Tibial artery (tissue), 4 donors: ENCODE measurements around the gene FBXO10.

Source experiments
- DNase-seq, 2 donors: peaks; one replicate each; pipeline ENCODE4 v3.0.0-alpha.2; 2019
- H3K27ac ChIP-seq, 2 donors: fragments of 200-600 bp; sonication (generic) in 1 of 2; 1 replicate in 1 of 2; 2 replicates in 1 of 2; pipeline ENCODE4 v1.5.1; 2018 to 2019; ENCODE audit warnings: mild to moderate bottlenecking in 1 of 2
- H3K27me3 ChIP-seq, 2 donors: fragments of 200-600 bp; sonication (generic) in 1 of 2; one replicate each; pipeline versions ENCODE4 v1.5.1 to v1.6.0; 2016 to 2019
- H3K36me3 ChIP-seq, 3 donors: fragments of 200-600 bp; sonication (generic) in 2 of 3; one replicate each; pipeline ENCODE4 v1.5.1; 2016 to 2019; ENCODE audit warnings: mild to moderate bottlenecking in 2 of 3
- H3K4me1 ChIP-seq, 4 donors: fragments of 200-600 bp; sonication (generic) in 2 of 4; 1 replicate in 3 of 4; 2 replicates in 1 of 4; pipeline ENCODE4 v1.5.1; 2016 to 2019
- H3K4me3 ChIP-seq, 2 donors: fragments of 200-600 bp; sonication (generic) in 1 of 2; 1 replicate in 1 of 2; 2 replicates in 1 of 2; pipeline ENCODE4 v1.5.1; 2018 to 2019; ENCODE audit warnings: mild to moderate bottlenecking in 2 of 2
- H3K9me3 ChIP-seq, 3 donors: fragments of 200-600 bp; sonication (generic) in 1 of 3; one replicate each; pipeline ENCODE4 v1.5.1; 2016 to 2019
- intact Hi-C: fragments of 100-400 bp; cut with DNase I; formaldehyde crosslinking; loops from one replicate; pipeline ENCODE4 v1.15.0; 2023; ENCODE audit warnings: low total_unique reads
- TF ChIP-seq, protein P1 (sequence below), 2 experiments: fragments of 200-600 bp in 1 of 2; fragments of 450-650 bp in 1 of 2; IDR thresholded peaks; one replicate each; pipeline ENCODE4 v1.5.1; 2017 to 2019; ENCODE audit warnings: antibody characterized with exemption in 2 of 2, mild to moderate bottlenecking in 1 of 2, moderate library complexity in 1 of 2

The FBXO10 gene

DNA sequence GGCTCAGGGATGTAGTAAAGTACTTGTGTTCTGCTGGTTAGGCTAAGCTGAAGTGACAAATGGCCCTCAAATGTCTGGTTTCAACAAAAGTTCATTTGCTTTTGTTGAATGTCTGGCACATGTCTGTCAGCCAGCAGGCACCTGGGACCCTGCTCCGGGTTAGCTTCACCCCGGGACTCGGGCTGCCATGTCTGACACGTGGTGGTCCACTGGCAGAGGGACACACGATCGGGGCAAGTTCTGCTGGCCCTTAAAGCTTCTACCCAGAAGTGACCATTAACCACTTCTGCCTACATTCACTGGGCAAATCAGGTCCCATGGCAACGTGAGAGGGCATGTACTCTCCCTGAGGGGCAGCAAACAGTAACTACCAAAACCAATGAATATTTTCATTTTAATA lies 66.6 kb downstream of the FBXO10 start:
- TF ChIP-seq, protein P1, sequence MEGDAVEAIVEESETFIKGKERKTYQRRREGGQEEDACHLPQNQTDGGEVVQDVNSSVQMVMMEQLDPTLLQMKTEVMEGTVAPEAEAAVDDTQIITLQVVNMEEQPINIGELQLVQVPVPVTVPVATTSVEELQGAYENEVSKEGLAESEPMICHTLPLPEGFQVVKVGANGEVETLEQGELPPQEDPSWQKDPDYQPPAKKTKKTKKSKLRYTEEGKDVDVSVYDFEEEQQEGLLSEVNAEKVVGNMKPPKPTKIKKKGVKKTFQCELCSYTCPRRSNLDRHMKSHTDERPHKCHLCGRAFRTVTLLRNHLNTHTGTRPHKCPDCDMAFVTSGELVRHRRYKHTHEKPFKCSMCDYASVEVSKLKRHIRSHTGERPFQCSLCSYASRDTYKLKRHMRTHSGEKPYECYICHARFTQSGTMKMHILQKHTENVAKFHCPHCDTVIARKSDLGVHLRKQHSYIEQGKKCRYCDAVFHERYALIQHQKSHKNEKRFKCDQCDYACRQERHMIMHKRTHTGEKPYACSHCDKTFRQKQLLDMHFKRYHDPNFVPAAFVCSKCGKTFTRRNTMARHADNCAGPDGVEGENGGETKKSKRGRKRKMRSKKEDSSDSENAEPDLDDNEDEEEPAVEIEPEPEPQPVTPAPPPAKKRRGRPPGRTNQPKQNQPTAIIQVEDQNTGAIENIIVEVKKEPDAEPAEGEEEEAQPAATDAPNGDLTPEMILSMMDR (IDR thresholded peaks at IDR 0.05) = no peak
- intact Hi-C loops = no loop called here
- H3K27me3 ChIP-seq = no peaks in the 10 kb centered on the region
- no peak for DNase-seq
- H3K27ac ChIP-seq = no peak overlapping the region
- H3K4me3 ChIP-seq = no peak overlapping the region
- no peaks in the 10 kb centered on the region for H3K4me1 ChIP-seq
- H3K36me3 ChIP-seq = peaks cover 0 to 67% (median 33%) of the 10 kb centered on the region in 3 donors
- H3K9me3 ChIP-seq = no peaks in the 10 kb centered on the region

DNA sequence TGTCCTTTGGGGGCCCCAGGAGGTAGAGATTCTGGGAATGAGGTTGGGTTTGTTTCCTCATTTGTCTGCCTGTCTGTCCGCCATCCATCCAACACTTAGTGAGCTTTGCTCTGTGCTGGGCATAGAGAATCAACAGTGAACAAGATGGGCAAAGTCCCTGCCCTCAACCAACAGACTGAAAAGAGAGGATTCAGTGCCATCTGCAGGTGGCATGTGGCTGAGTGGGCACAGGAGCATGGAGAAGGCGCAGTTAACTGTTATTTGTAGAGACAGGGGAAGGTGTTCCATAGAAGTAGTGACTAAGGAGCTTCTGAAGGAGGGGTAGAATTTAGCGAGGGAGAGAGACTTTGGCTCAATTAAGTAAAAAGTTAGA lies 67.4 kb downstream of the FBXO10 start:
- TF ChIP-seq, protein P1 (IDR thresholded peaks at IDR 0.05) = peak in 1 of 2 experiments; percentile 4
- Histone ChIP-seq H3K36me3 (peaks cover 1 to 72% (median 36%) of the 10 kb centered on the region in 3 donors), H3K27me3 (no peaks in the 10 kb centered on the region), H3K27ac (no peak overlapping the region), H3K4me1 (no peaks in the 10 kb centered on the region), H3K4me3 (no peak overlapping the region), H3K9me3 (no peaks in the 10 kb centered on the region)
- DNase-seq = no peak
- intact Hi-C loops = no loop called here

DNA sequence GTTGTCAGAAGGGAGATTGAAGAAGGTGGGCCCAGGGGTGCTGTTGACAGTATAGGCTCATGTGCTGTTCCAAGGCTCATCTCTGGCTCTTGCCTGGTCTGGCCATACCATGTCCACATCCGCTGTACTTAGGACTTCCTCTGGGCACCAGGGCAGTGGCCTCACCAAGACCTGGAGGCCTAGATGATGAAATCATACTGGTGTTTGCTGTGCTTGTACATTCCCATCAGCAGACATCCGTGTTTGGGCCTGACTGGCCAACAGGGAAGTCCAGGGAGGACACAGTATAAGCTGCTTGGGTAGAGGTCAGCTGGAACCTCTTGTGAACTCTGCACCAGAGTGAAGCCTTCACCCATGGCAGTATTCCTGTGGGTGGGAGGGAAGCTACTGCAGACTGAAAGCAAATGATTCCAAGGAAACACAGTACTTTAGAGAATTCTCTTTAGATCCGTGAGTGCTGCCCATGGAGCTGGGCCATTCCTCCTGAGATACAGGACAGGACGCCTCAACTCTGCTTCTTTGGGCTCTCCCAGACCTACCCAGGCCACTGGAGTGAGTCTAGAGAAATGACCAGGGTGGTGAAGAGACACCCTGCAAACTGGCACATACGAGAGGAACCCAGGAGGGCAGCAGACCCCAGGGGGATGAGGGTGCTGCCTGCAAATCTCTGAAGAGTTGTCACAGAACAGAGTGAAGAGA lies 67.9 kb downstream of the FBXO10 start:
- TF ChIP-seq, protein P1 (IDR thresholded peaks at IDR 0.05) = no peak
- no peaks in the 10 kb centered on the region for H3K9me3 ChIP-seq
- no peak overlapping the region for H3K27ac ChIP-seq
- intact Hi-C loops = no loop called here
- no peaks in the 10 kb centered on the region for H3K4me1 ChIP-seq
- no peak for DNase-seq
- H3K4me3 ChIP-seq = no peak overlapping the region
- H3K27me3 ChIP-seq = no peaks in the 10 kb centered on the region
- H3K36me3 ChIP-seq = peaks cover 7 to 77% (median 41%) of the 10 kb centered on the region in 3 donors

DNA sequence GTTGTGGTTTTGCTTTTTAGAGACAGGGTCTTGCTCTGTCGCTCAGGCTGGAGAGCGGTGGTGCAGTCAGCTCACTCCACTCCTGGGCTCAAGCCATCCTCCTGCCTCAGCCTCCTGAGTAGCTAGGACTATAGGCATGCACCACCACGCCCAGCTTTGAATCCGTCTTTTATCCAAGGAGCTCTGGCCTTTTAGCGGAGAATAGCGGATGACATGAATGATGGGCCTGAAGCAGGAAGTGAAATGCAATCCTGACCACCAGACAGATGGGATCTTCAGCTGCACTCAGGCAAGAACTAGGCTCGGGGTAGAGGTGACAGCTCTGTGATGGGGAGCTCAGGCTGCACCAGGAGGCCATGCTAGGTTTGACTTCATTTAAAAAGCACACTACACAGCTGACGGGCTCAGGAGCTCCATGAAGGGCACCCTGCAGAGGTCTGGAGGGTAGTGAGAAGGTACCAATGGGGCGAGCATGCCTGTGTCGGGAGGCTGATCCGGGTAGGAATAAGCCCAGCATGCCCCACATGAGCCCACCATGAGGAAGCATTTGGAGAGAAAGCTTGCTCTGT lies 68.5 kb downstream of the FBXO10 start:
- H3K4me1 ChIP-seq = no peaks in the 10 kb centered on the region
- intact Hi-C loops = no loop called here
- no peak overlapping the region for H3K4me3 ChIP-seq

DNA sequence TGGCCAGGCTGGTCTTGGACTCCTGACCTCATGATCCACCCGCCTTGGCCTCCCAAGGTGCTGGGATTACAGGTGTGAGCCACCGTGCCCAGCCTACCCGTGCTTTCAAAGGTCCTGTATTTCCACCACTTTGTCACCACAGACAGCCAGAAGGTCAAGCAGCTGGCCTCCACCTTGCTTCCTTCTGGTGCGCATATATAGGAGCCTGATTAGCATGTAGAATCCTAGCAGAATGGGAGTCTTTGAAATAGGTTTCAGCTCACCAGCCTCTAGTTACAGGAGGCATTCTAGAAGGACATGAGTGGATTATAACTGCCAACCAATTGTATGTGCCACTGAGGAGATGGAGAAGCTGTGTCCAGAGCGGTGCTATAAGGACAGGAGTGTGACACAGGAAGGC lies 71.6 kb downstream of the FBXO10 start:
- Histone ChIP-seq H3K4me1 (no peaks in the 10 kb centered on the region), H3K4me3 (no peak overlapping the region), H3K27ac (no peak overlapping the region), H3K36me3 (peaks cover 34 to 86% (median 70%) of the 10 kb centered on the region in 3 donors), H3K27me3 (no peaks in the 10 kb centered on the region), H3K9me3 (no peaks in the 10 kb centered on the region)
- DNase-seq = no peak
- TF ChIP-seq, protein P1 (IDR thresholded peaks at IDR 0.05) = no peak
- intact Hi-C loops = no loop called here

More for the DNA sequence above, 68.5 kb downstream of the FBXO10 start:
- DNase-seq = no peak
- Histone ChIP-seq H3K9me3 (no peaks in the 10 kb centered on the region), H3K27me3 (no peaks in the 10 kb centered on the region), H3K27ac (no peak overlapping the region), H3K36me3 (peaks cover 13 to 77% (median 48%) of the 10 kb centered on the region in 3 donors)
- TF ChIP-seq, protein P1 (IDR thresholded peaks at IDR 0.05) = no peak
